Measurements from ENCODE around the gene ETDB.
"Not testable (repeated sequence)": the region's sequence is repeated elsewhere in the genome, so short reads cannot be mapped to it uniquely, and the experiment has no call there.

GRCh38 chrX:135116064-135116463 lies 4.3 kb downstream of the ETDB start:
- not testable (repeated sequence) for TF ChIP-seq CTCF (IDR thresholded peaks at IDR 0.05; ENCODE audit: low read length); EZH2phosphoT487 (IDR thresholded peaks at IDR 0.05; ENCODE audit: low read length); EZH2 (optimal IDR thresholded peaks at IDR 0.05; ENCODE audit: low read depth, low read length)
